Measurements from ENCODE around the gene FYCO1.
"Not testable (repeated sequence)": the region's sequence is repeated elsewhere in the genome, so short reads cannot be mapped to it uniquely, and the experiment has no call there.

FYCO1 gene

DNA sequence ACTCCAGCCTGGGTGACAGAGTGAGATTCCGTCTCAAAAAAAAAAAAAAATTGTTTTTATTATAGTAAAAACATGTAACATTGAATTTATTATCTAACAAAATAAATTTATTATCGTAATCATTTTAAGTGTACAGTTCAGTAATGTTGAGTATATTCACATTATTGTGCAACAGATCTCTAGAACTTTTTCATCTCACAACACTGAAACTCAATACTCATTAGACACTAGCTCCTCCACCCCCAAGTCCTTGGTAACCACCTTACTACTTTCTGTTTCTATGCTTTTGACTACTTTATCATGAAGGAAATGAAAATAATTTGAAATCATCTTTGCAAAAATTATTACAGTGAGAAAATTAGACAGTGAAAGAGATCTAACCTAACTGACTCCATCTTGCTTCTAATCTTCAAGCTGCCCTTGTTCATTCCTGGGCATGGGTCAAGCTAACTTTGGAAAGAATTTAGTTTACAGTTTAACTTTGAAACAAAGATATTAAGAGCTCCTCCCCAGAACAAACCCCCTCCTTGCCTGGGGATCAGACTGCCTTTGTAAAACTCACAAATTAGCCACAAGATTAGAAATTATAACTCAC is 15.0 kb upstream of the FYCO1 start:
- no peak for DNase-seq (ENCODE audit: low read depth in 3 of 3, low spot score in 1 of 3)

DNA sequence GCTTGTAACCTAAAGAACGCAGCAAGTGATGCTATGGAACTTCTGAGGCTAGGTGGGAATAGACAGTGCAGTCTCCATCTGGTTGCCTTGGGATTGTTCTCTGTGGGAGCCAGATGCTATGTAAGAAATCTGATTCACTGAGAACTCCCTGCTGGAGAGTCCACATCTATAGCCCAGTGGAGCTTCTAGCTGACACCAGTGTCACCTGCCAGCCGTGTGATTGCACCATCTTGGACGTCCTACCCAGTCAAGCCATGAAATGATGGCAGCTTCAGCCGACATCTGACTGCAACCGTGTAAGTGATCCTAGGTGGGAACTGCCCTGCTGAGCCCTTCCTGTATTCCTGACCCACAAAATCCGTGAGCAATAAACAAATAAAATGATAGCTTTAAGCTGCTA is 12.4 kb upstream of the FYCO1 start:
- no peak for DNase-seq (ENCODE audit: low read depth in 3 of 3, low spot score in 1 of 3)

DNA sequence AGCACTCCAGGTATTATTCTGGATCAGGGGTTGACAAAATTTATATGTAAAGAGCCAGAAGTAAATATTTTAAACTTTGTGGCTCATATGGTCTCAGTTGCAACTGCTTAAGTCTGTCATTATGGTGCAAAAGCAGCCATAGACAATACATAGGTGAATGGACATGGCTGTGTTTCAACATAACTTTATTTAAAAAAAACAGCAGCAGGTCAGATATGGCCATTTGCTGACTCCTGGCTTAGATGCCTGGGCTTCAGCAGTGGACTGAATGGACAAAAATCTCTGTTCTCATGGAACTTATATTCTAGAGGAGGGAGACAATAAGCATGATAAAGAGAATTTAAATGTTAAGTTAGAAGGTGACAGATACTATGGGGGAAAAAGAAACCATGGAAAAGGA is 11.7 kb upstream of the FYCO1 start:
- DNase-seq (ENCODE audit: low read depth in 3 of 3, low spot score in 1 of 3) = no peak

DNA sequence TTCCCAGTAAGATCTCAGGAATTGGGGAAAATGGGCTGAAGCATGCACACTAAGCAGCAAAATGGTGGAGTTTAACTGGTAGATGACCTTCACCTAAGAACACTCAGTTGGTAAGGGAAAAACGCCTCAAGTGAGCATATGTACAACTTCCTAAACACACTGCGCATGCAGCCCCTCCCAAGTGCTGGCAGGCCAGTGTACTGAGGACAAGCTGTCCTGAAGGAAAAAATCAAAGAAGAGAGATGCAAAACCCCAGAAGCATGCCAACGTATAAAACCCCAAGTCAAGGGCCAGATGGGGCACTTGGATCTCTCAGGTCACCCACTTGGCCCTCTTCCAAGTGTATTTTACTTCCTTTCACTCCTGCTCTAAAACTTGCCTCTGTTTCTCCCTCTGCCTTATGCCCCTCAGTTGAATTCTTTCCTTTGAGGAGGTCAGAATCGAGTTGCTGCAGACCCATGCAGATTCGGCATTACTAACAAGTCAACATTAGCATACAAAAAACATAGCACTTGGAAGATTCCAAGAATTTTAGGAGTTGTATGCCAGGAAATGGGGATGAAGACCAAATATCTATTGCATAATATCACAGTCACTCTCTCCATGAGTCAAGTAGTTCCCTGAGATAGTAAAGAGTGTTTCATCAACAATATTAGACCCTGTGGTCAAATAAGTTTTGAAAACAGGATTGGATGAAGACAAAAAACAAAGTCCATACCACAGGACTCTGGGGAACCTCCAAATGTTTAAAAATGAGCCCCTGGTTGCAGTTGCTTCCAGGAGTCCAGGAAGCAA is 10.8 kb upstream of the FYCO1 start:
- no peak for DNase-seq (ENCODE audit: low read depth in 3 of 3, low spot score in 1 of 3)

DNA sequence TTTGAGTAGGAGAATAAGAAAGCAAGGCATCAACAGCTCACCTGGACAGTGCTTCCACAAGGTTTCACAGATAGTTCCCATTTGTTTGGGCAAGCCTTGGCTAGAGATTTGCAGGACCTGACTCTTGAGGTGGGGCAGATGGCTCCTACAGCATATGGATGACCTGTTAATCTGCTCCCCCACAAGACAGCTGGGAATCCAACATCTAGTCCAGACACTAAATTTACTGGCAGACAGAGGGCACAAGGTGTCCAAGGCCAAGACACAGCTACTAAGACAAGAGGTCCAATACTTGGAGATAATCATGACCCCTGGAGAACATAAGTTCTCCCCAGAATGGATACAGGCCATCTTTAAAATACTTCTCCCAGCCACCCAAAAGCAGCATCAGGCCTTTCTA is 8.1 kb upstream of the FYCO1 start:
- DNase-seq (ENCODE audit: low read depth in 3 of 3, low spot score in 1 of 3) = not testable (repeated sequence)

DNA sequence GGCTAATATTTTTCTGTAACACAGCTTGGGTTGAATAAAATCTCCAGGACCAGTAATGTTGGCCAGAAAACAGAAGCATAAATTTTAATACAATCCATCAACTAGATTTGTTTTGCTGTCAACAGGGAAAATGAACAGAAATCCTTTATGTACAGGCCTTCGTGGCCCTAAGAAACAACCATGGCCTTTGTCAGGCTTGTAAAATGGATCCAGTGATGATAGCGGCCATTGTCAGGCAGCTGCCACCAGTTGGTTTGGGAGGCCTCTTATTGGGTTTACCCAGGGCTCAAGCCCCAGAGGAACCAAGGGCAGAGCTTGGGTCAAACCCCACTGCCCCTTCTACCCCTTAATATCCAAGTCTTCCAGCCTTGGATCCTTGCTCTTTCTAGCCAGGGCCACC is 5.6 kb upstream of the FYCO1 start:
- no peak for DNase-seq (ENCODE audit: low read depth in 3 of 3, low spot score in 1 of 3)

DNA sequence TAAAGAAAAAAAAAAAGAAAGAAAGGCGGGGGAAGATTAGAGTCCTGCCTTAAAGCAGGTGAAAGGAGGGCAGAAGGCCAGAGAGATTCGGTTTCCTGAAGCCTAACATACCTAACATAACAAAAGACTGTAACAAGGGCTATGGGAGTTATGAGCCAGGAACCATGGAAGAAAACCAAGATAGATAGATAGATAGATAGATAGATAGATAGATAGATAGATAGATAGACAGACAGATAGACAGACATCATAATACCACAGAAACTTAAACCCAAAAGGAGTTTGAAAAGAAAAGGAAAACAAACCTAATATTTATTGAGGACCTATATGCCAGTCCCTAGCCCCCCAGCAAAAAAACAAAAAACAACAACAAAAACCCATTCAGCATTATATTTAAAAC is 2.3 kb upstream of the FYCO1 start:
- no peak for DNase-seq (ENCODE audit: low read depth in 3 of 3, low spot score in 1 of 3)

DNA sequence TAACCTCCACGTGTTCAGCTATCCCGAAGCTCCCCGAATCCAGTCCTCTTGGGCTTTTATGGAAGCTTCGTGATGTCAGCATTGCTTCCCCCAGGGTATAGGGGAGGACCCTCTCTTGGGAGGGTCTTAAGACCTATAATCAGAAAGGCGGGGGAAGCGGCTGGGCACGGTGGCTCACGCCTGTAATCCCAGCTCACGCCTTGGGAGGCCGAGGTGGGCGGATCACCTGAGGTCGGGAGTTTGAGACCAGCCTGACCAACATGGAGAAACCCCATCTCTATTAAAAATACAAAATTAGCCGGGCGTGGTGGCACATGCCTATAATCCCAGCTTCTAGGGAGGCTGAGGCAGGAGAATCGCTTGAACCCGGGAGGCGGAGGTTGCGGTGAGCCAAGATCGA is 1.9 kb upstream of the FYCO1 start:
- DNase-seq (ENCODE audit: low read depth in 3 of 3, low spot score in 1 of 3) = not testable (repeated sequence)

DNA sequence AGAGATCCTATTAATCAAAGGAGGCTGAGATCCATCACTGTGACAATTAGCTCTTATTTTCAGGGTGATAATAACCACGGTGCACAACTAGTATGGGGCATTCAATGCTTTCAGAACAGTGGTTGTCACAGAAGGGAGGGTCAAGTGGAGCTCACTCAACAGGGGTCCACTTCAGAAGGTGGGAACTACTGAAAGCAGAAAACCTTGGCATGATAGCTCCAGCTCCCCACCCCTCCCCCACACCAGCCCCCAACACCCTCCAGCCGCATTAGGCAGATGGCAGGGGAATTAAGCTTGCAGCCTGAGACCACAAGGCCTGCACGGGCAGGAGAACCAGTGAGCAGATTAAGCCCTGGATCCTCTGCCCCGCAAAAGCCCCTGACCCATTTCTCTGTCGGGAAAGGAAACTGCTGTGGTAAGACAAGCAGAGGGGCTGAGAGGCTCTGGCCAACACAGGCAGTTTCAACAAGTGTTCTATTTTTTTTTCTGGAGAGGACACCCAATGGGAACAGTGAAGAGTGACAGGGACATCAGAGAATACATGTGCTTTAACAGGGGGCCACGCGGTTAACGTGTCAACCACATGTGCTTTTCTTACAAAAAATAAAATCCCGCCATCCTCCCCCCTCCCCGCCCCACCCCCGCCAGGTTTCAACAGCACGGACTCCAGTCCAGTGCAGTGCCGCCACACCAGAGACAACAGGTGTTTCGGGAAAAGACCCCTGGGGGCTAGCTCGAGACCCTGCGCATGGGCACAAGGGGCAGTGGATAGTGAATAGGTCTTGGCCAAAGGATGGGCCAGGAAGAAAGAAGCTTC is 997 bp downstream of the FYCO1 start:
- peak in 2 of 3 donors; percentile 3 to 10 for DNase-seq (ENCODE audit: low read depth in 3 of 3, low spot score in 1 of 3)

DNA sequence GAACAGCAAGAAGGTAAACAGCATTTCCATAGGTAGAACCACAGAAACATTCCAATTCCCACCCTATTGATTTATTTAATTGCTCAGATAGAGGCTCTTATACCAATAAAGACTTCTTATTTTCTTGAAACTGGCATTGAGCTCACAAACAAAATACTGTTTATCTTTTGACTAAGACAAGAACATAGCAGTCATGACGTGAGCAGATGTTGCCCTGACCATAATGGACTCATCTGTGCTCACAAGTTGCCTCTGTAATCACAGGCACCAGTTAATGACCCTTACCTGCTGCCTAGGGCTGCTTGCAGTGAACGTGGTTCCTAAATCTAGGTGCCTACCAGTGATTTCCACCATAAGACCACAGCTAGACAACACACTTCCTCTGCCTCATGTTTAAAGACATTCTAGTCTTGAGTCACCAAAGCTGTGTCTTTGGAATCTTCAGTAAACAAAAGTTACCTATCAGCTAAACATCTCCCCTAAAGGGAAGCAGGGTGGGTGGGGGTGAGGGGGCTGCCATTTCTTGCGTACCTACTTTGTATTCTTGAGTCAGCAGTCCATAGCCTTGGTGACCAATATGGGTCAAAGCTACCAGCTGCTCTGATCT is 2.1 kb downstream of the FYCO1 start:
- DNase-seq (ENCODE audit: low read depth in 3 of 3, low spot score in 1 of 3) = peak in 1 of 3 donors; percentile 3

DNA sequence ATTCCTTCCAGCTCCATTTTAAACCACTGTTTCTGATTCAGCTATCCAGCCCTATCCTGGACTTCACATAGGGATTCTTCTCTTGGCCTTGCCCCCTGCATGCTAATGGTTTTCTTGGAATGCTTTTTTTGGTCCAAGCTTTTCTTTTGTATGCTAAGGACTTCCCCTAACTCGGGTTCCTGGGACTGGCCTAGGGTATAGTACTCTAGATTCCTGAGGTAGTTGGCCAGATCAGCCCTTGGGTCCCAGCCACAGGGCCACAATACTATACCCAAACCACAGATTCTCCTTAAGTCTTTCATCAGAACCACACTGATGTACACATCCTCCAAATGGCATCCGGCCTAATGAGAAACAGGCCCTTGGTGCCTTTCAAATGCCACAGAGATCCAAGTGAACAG is 2.8 kb downstream of the FYCO1 start:
- DNase-seq (ENCODE audit: low read depth in 3 of 3, low spot score in 1 of 3) = no peak

DNA sequence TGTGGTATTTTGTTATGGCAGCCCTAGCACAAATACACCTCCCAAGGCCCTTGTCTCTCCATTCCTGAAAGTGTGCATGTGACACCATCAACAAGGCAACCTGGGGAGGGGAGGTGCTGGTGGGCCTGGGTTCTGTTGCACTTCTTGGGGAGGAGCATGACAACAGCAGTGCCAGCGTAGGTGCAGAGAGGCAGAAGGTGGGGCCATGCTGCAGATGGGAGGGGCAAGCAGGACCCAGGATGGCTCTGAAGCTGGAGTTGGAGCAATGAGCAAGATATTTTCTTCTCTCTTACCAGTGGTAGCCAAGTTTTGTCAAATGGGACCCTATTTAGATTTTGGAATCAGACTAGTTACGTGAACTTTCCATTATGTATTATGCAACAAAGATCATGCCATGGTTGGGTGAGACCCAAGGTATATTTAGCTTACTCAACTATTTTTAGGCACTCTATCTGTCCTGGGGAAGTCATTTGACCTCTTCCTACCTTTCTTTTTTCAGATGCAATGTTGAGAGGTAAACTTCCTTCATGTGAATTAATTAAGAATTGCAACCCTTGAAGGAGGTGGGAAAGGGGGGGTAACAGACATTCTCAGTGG is 3.4 kb downstream of the FYCO1 start:
- no peak for DNase-seq (ENCODE audit: low read depth in 3 of 3, low spot score in 1 of 3)

DNA sequence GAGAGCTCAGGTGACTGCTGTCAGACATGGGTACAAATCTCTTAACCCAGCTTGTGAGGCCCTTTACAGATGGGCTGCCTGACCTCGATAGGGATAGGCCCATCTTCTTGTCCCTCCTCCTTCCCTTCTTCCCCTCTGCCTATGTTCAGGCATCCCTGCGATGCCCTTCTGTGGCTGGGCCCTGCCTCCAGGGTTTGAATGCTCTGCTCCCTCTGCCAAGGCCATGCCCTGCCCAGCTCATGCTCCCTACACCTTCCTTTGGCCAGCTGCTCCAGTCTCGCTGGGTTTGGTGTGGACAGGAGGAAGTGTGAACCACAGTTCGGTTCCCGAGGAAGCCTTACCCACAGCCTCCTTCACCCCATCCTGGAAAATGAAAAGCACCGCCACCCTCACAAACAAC is 4.3 kb downstream of the FYCO1 start:
- no peak for DNase-seq (ENCODE audit: low read depth in 3 of 3, low spot score in 1 of 3)

DNA sequence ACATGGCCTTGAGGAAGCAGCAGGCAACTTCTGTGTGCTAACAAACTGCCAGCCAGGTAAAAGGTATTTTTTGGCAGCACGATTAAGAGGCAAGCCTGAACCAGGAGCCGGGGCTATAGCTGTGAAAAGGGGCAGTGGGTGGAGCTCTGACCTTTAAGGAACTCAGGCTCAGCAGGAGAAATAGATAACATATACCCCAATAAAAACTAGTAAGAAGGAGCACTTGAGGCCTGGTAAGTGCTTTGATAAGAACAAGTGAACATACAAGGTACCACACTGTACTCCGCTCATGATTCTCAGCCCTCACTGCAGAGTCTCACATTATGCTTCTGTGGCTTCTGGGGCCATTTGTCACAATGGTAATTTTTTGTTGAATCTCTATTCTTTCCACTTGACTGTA is 5.4 kb downstream of the FYCO1 start:
- no peak for DNase-seq (ENCODE audit: low read depth in 3 of 3, low spot score in 1 of 3)

DNA sequence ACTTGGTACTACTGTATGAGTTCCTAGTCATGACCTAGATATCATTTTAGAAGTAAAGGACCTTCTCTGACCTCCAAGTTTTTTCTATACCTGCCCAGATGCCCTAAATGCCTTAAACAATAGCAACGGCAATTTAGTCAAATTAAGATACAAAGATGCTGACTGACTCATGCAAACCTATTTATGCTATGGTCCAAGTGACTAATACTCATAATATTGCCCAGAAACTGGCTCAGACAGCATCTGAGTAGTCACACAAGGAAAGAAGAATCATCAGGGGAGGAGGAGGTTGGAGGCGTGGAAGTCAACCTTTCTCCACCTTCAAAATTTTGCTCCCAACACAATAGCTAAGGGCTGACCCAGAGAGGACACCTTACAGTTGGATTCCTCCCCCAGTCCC is 6.8 kb downstream of the FYCO1 start:
- DNase-seq (ENCODE audit: low read depth in 3 of 3, low spot score in 1 of 3) = no peak

DNA sequence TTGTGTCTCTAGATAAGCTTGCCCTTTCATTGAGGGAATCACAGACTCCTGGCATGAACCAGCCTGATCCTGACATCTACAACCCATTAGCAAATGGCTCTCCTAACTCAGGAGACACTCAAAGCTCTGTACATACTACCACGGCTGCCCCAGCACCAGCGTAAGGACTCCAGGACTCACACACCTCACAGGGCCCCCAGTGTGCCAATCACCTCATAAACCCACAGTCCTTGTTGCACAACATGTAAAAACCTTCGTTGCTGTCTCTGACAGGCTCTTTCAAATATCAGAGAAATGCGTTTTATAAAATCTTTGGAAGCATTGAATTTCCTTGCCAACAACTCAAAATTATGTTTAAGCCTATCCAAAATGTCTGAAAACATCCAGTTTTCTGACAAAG is 7.3 kb downstream of the FYCO1 start:
- no peak for DNase-seq (ENCODE audit: low read depth in 3 of 3, low spot score in 1 of 3)

DNA sequence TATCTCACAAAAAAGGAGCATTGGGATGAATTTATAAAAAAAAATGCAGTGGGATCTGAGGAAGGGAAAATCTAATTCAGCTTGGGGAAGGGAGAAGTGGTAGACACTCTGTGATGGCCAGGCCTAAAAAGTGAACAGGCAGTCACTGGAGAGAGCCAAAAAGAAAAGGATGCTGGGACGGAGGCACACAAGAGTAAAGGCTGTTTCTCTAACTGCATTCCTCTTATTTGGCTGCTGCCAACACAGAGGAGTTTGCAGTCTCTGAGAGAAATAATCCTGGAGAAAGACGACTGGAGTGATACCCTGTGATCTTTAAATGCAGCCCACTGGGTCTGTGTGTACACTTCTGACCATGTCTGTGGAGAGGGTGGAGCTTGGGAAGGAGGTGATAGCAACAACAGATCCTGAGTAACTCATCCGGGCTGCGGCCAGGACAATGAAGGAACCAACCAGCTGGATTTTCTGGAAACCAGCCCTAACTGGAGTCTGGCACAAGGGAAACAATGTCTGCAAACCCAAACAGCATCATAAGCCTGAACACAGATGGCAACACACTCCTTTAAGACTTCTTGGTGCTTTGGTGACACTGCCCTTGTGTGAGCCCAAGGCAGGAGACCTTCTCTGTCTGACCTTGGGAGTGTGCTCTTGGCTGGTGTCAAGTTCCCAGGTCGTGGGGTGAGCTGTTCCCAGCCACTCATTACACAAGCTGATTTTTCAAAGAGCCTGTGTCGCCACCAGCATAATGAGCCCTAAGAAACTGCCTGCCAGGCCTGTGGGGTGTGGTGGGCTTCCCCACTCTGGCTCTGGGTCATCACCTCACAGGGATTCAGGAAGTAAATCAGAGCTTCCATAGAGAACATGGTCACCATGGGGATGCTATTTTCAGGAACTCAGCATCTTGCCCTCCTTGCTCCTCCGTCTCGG is 8.0 kb downstream of the FYCO1 start:
- DNase-seq (ENCODE audit: low read depth in 3 of 3, low spot score in 1 of 3) = no peak

DNA sequence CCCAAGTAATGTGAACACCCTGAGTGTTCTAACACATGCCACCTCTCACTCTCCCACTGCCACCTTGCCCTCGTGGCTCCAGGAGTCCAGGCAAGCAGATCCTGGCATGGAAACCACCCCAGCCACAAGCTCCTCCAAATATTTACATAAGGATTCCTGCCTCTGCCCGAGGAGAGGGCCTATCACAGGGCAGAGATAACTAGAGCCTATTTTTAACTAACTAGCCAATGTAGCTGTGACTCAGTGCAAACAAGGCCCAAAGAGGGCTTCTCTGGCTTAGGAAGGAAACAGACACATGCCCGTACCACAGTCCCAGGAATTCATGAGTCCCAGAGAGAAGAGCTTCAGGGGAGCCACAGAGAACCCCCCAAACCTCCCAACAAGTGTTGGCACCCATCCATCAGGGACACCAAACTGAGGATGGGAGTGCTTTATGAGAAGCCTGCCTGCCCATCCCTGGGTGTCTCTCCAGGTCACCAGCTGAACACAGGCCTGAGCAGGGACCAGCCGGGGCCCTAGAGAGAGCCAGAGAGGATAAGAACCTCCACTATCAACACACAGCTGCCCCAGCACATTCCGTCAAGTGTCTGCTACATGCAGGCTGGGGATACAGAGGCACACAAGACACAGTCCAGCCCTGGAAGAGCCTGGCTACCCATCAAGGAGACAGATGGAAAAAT is 9.2 kb downstream of the FYCO1 start:
- DNase-seq (ENCODE audit: low read depth in 3 of 3, low spot score in 1 of 3) = no peak

DNA sequence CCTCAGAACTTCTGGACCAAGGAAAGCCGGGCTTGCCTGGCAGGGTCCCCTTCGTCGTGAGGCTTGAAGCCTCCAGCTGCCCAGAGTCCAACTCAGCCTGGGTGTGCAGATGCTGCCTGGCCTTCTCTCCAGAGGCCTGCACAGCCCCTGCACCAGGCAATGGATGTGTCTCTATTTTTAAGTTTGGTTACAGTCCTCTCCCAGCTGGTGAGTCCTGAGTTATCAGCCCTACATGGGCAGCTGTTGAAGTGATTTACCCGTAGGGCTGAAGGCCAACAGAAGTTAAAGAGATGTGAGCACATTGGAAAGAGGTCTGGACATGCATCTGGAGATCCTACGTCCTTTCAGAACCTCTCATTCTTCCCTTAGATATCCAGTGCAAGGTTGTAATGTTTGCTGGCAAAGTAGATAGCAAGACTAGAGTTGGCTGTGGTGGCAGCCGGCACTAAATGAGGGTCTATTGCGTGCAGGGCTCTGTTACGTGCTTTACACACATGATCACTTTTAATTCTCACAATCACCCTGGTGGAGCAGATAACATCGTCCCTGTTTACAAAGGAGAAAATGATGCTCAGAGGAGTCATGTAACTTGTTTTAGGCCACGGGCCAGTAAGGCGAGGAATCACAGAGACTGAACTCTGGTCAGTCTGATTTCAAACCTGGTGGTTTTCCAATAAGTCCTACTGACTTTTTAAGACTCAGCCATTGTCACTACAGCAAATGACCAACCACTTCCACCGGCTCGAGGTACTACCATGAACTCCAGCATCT is 9.9 kb downstream of the FYCO1 start:
- no peak for DNase-seq (ENCODE audit: low read depth in 3 of 3, low spot score in 1 of 3)

Measured in stimulated activated CD4-positive, alpha-beta T cell treated with anti-CD3 and anti-CD28 coated beads, TNF-alpha, amount 100 ng/mL, for 1 hour (primary cell).